ENCODE measurements around the gene DYNLT1. TPM values are rescaled to one million over a fixed set of nuclear protein-coding genes. Genes with fewer than 3 reads are reported as not detected.

Gene DYNLT1
- total RNA-seq, 1 donor from 2014 or later = 138 TPM

DNA sequence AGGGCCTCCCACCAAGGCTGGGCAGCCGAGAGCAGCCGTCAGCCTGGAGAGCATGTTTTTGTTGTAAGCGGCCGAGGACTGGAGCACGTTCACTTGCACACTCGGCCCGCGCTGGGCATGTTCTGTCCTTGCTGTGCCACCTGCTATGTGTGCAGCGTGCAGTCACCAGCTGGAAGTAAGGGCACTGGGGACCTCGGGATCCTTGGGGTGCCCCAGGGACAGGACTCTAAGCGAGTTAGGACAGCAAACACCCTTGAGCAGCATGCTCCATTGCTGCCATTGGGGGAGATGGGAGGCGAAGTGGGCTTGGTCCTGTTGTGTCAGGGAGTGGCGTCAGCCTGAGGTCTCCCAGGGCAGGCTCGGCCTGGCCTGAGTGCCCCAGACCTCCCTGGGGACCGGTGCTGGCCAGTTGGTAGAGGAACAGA, 18.6 kb downstream of the DYNLT1 start:
- H3K4me1 Mint-ChIP-seq (ENCODE audit: unreplicated experiment) = peaks cover 8% of the 10 kb centered on the region
- no peaks in the 10 kb centered on the region for H3K9me3 Mint-ChIP-seq
- TF ChIP-seq, protein P1, sequence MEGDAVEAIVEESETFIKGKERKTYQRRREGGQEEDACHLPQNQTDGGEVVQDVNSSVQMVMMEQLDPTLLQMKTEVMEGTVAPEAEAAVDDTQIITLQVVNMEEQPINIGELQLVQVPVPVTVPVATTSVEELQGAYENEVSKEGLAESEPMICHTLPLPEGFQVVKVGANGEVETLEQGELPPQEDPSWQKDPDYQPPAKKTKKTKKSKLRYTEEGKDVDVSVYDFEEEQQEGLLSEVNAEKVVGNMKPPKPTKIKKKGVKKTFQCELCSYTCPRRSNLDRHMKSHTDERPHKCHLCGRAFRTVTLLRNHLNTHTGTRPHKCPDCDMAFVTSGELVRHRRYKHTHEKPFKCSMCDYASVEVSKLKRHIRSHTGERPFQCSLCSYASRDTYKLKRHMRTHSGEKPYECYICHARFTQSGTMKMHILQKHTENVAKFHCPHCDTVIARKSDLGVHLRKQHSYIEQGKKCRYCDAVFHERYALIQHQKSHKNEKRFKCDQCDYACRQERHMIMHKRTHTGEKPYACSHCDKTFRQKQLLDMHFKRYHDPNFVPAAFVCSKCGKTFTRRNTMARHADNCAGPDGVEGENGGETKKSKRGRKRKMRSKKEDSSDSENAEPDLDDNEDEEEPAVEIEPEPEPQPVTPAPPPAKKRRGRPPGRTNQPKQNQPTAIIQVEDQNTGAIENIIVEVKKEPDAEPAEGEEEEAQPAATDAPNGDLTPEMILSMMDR (conservative IDR thresholded peaks at IDR 0.05) = no peak
- H3K27me3 Mint-ChIP-seq = no peaks in the 10 kb centered on the region
- H3K4me3 Mint-ChIP-seq = no peak overlapping the region
- no peak overlapping the region for H3K27ac Mint-ChIP-seq
- DNase-seq (ENCODE audit: extremely low spot score, unreplicated experiment) = no peak
- peaks cover 24% of the 10 kb centered on the region for H3K36me3 Mint-ChIP-seq

DNA sequence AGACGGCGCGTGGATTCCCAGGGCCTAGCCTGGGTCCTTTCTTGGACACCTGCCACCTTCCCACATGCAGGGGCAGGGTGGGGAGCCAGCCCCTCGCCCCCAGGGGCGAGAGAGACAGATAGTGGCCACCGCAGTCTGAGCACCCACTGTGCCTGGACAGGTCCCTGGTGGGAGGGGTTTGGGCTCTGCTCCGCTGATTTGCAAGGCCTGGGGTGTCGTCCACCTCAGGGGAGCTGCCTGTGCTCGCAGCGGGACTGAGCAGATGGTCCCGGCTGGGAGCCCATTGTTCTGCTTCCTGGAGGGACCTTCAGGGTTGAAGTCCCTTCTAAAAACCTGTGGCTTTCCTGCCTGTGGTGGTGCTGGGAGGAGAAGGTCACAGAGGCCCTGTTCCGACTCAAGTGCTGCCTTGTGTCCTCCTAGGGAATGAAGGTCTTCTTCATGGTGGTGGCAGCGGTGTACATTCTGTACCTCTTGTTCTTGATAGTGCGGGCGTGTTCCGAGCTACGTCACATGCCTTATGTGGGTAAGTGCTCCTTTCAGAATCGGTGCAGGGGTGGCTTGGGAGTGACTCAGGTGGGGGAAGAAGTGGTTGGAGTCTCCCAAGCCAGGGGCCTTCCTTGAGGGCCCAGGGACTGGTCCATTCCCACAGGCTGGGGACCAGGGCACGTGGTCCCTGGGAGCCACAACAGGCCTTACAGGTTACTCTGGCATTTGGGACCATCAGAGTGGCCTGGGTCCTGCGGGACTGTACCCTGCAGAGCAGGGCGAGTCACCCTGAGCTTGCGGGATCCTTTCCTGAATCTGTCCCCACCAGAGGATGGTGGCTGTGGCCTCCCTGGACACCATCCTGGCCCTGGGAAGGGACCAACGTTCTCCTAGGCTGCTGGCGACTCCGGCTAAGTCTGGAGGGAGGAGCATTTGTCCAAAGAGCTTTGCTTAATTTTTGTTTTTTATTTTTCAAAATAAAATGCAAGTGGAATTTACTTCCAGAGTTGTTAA, 19.6 kb downstream of the DYNLT1 start:
- TF ChIP-seq, protein P1 (conservative IDR thresholded peaks at IDR 0.05) = no peak
- no peak overlapping the region for H3K27ac Mint-ChIP-seq
- DNase-seq (ENCODE audit: extremely low spot score, unreplicated experiment) = no peak
- H3K9me3 Mint-ChIP-seq = no peaks in the 10 kb centered on the region
- H3K4me3 Mint-ChIP-seq = no peak overlapping the region
- H3K27me3 Mint-ChIP-seq = no peaks in the 10 kb centered on the region
- H3K4me1 Mint-ChIP-seq (ENCODE audit: unreplicated experiment) = peaks cover 8% of the 10 kb centered on the region
- peaks cover 29% of the 10 kb centered on the region for H3K36me3 Mint-ChIP-seq

DNA sequence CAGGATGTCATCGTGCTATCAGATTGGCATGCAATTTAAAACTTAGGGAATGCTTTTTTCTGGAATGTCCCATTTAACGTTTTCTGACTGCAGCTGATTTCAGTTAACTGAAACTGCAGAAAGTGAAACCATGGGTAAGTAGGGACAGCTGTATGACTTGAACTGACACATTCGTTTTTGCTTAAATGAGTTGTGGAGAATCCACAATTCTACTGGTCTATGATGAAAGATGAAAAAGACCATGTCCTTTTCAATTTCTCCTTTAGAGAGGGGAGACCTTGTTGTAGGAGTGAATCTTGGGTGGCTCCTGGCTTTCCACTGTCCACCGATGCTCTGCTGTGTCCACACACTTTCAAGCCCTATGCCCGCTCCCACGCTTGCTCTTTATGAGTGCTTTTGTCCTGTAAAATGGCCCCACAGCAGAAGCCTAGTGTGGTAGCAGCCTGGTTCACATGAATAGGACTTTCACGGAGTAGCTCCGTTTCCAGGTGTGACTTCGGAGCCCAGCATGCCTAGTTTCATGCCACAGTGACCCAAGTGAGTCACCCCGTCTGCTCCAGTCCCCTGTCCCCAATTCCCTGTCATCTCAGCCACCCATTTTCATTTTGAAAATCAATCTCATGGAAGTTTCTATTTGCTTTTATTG, 21.9 kb downstream of the DYNLT1 start:
- no peak for DNase-seq (ENCODE audit: extremely low spot score, unreplicated experiment)
- Mint-ChIP-seq H3K27ac (no peak overlapping the region), H3K4me1 (ENCODE audit: unreplicated experiment) (no peaks in the 10 kb centered on the region), H3K4me3 (no peak overlapping the region), H3K27me3 (no peaks in the 10 kb centered on the region), H3K36me3 (peaks cover 43% of the 10 kb centered on the region), H3K9me3 (no peaks in the 10 kb centered on the region)
- TF ChIP-seq, protein P1 (conservative IDR thresholded peaks at IDR 0.05) = no peak

DNA sequence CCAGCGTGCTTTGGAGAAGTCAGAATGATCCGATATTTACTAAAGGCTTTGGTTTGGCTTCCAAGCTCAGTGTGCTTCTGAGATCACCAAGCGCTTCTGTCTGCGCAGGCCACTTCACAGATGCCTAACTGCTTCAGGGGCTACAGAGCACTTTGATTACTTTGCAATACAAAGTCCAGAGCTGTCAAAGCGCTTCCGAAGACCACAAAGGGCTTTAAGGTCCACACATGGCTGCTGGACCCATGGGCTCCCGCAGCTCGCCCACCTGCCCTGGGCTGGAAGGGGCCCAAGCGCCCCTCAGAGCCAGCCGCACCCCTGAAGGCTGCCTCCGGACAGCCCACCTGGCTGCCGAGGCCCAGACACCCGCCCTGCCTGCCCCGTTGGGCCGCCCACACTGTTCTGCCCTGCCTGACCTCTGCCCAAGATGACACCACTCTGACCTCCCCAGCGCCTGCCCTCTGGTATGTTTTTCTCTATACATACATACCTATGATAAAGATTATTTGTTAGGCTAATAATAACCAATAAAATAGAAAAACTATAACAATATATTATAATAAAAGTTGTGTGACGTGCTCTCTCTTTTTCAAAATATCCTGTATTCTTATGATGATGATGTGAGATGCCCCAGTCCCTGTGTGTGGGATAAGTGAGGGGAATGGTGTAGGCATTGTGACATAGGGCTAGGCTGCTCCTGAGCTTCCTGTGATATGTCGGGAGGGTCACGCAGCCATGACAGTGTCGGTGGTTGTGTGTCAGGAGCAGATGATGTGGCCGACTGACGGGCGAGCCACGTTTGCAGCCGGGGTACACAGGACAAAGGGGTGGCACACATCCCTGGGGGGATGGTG, 22.6 kb downstream of the DYNLT1 start:
- H3K9me3 Mint-ChIP-seq = no peaks in the 10 kb centered on the region
- no peak overlapping the region for H3K27ac Mint-ChIP-seq
- TF ChIP-seq, protein P1 (conservative IDR thresholded peaks at IDR 0.05) = no peak
- no peak overlapping the region for H3K4me3 Mint-ChIP-seq
- H3K36me3 Mint-ChIP-seq = peaks cover 47% of the 10 kb centered on the region
- no peaks in the 10 kb centered on the region for H3K4me1 Mint-ChIP-seq (ENCODE audit: unreplicated experiment)
- no peaks in the 10 kb centered on the region for H3K27me3 Mint-ChIP-seq
- no peak for DNase-seq (ENCODE audit: extremely low spot score, unreplicated experiment)

DNA sequence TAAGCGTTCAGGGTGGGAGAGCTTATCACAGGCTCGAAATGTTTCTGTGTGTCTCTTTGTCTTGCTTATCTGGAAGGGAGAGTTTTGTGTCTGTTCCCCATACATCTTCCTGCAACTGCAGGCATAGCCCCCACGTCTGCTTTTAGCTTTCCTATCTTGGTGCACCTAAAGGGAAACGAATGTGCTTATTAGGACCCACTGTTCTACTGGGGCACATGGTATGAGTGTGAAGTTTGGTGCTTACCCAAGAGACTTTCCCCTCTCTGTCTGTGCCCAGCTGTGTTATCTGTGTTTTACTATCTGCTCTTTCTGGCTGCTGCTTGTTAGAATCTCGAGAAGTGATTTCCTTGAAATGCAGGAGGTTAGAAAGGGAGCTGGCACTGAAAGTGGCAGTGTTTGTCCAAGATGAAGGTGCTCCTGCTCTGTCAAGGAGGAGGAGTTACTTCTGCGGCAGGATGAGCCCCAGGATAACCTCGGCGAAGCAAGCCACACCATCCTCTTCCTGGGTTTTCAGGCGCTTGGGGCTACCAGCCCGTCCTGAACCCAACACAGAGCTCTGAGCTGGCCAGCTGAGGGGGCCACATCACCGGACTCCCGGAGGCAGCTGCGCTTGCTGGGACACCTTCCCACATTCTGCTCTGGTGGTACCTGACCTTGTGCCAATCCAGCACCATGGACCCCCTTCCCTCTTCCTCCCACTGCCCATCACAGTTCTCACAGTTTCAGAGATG, 23.4 kb downstream of the DYNLT1 start:
- TF ChIP-seq, protein P1 (conservative IDR thresholded peaks at IDR 0.05) = no peak
- H3K27ac Mint-ChIP-seq = no peak overlapping the region
- no peak overlapping the region for H3K4me3 Mint-ChIP-seq
- no peak for DNase-seq (ENCODE audit: extremely low spot score, unreplicated experiment)
- H3K9me3 Mint-ChIP-seq = no peaks in the 10 kb centered on the region
- no peaks in the 10 kb centered on the region for H3K4me1 Mint-ChIP-seq (ENCODE audit: unreplicated experiment)
- H3K36me3 Mint-ChIP-seq = peaks cover 48% of the 10 kb centered on the region
- H3K27me3 Mint-ChIP-seq = no peaks in the 10 kb centered on the region

Data from type B pancreatic cell (in vitro differentiated cells).